ENCODE data around the gene LCOR. TPM values are rescaled to one million over a fixed set of nuclear protein-coding genes. Genes with fewer than 3 reads are reported as not detected.

The LCOR gene
- total RNA-seq, 1 experiment from 2014 or later: 42.1 TPM

GRCh38 chr10:96913906-96914305 is 81.8 kb downstream of the LCOR start:
- H2BK15ac ChIP-seq (ENCODE audit: low read depth, low read length): no peak overlapping the region
- DNase-seq: no peak
- no peak overlapping the region for H2AFZ ChIP-seq (ENCODE audit: low read length)
- H3K79me2 ChIP-seq (ENCODE audit: insufficient read depth, low read length): no peaks in the 10 kb centered on the region
- no peaks in the 10 kb centered on the region for H3K27me3 ChIP-seq (ENCODE audit: insufficient read depth, low read length)
- H3K27ac Mint-ChIP-seq: peak overlapping the region in 1 of 3 experiments; percentile 18; a peak in 1 of 7 replicates
- no peak overlapping the region for H3K9ac ChIP-seq (ENCODE audit: extremely low read depth, insufficient read length, low read length)
- H3K4ac ChIP-seq (ENCODE audit: low read depth, low read length): no peak overlapping the region
- no peak overlapping the region for H3K14ac ChIP-seq (ENCODE audit: insufficient read depth, low read length)
- H2BK5ac ChIP-seq (ENCODE audit: insufficient read length, low read length): no peak overlapping the region
- no peak overlapping the region for H3K4me3 Mint-ChIP-seq
- H2BK20ac ChIP-seq (ENCODE audit: low read depth, low read length, poor library complexity, severe bottlenecking): no peak overlapping the region
- H3K9me3 Mint-ChIP-seq: no peaks in the 10 kb centered on the region
- H3K56ac ChIP-seq (ENCODE audit: insufficient read length, low read depth, low read length): no peak overlapping the region
- no peak overlapping the region for H4K8ac ChIP-seq (replicated peaks; ENCODE audit: insufficient read length, low read depth, low read length)
- H2BK120ac ChIP-seq (ENCODE audit: low read depth, low read length, poor library complexity, severe bottlenecking): no peak overlapping the region
- peaks cover 11 to 31% (median 25%) of the 10 kb centered on the region in 3 experiments; a peak in 6 of 7 replicates for H3K36me3 Mint-ChIP-seq (ENCODE audit: insufficient read depth in 1 of 3, low read depth in 3 of 3)
- H3K27me3 Mint-ChIP-seq (ENCODE audit: low read depth): no peaks in the 10 kb centered on the region
- no peaks in the 10 kb centered on the region for H3K79me1 ChIP-seq (ENCODE audit: insufficient read depth, low read depth, low read length, poor library complexity, severe bottlenecking)
- H3K4me1 Mint-ChIP-seq: peaks cover 8 to 9% of the 10 kb centered on the region in 2 experiments
- H3K9me3 ChIP-seq (ENCODE audit: control insufficient read depth, low read depth, low read length): no peaks in the 10 kb centered on the region
- no CpG with 5 or more reads among the region's 5 CpGs for WGBS (ENCODE audit: extremely low coverage, insufficient read length, low lambda C conversion rate)
- H3K4me2 ChIP-seq (ENCODE audit: insufficient read depth, insufficient read length, low read length): no peak overlapping the region
- H3K23ac ChIP-seq (ENCODE audit: insufficient read length, low read depth, low read length): no peak overlapping the region
- no peaks in the 10 kb centered on the region for H3K23me2 ChIP-seq (ENCODE audit: insufficient read length, low read depth, low read length, poor library complexity, severe bottlenecking)
- no peaks in the 10 kb centered on the region for H3K4me1 ChIP-seq (ENCODE audit: insufficient read depth, low read length)
- no peak overlapping the region for H2BK12ac ChIP-seq (ENCODE audit: insufficient read length, low read depth, low read length)
- no peak overlapping the region for H3T11ph ChIP-seq (ENCODE audit: low read length)
- H2AK5ac ChIP-seq (ENCODE audit: insufficient read length, low read length): no peak overlapping the region
- no peak overlapping the region for H4K5ac ChIP-seq (ENCODE audit: insufficient read length, low read depth, low read length)
- H4K91ac ChIP-seq (ENCODE audit: insufficient read length, low read depth, low read length): no peak overlapping the region
- H4K20me1 ChIP-seq (ENCODE audit: control insufficient read depth, insufficient read depth, insufficient read length): no peaks in the 10 kb centered on the region
- no peak overlapping the region for H3K18ac ChIP-seq (ENCODE audit: insufficient read length, low read depth, low read length)
- no peak for TF ChIP-seq CTCF (conservative IDR thresholded peaks at IDR 0.05)
- H3K27ac ChIP-seq (ENCODE audit: insufficient read length, low read depth, low read length): no peak overlapping the region

Data from H9 (cell line).